HG02759 (cell line): ENCODE results near the gene ACSBG1.

Experiments used
- ATAC-seq: cut with Tn5 transposase; IDR thresholded peaks from one replicate; pipeline ENCODE4 v1.9.1; 2021; ENCODE audit warnings: mild to moderate bottlenecking, moderate library complexity; ENCODE audit not compliant: unreplicated experiment

Gene ACSBG1

GRCh38 chr15:78204351-78205309 is 29.7 kb downstream of the ACSBG1 start:
- no peak for ATAC-seq

GRCh38 chr15:78203346-78204225 is 30.8 kb downstream of the ACSBG1 start:
- no peak for ATAC-seq

- no peak for ATAC-seq
Observed at GRCh38 chr15:78201281-78202190, 32.8 kb downstream of the ACSBG1 start.

- ATAC-seq, result no peak
Observed at GRCh38 chr15:78200276-78200930, 34.0 kb downstream of the ACSBG1 start.

GRCh38 chr15:78197632-78198031 is 36.7 kb downstream of the ACSBG1 start:
- no peak for ATAC-seq

- ATAC-seq, result peak; percentile 54
Observed at GRCh38 chr15:78195735-78196201, 38.6 kb downstream of the ACSBG1 start.

GRCh38 chr15:78194568-78194925 is 39.8 kb downstream of the ACSBG1 start:
- ATAC-seq, result no peak

- ATAC-seq, result no peak
Observed at GRCh38 chr15:78193731-78194567, 40.4 kb downstream of the ACSBG1 start.

GRCh38 chr15:78192826-78193594 is 41.4 kb downstream of the ACSBG1 start:
- no peak for ATAC-seq

GRCh38 chr15:78182821-78183220 is 51.5 kb downstream of the ACSBG1 start:
- no peak for ATAC-seq

GRCh38 chr15:78182336-78182700 is 52.0 kb downstream of the ACSBG1 start:
- ATAC-seq, result no peak

GRCh38 chr15:78179906-78180305 is 54.5 kb downstream of the ACSBG1 start:
- no peak for ATAC-seq

GRCh38 chr15:78179286-78179840 is 55.0 kb downstream of the ACSBG1 start:
- ATAC-seq, result no peak

- ATAC-seq, result no peak
Observed at GRCh38 chr15:78178064-78178463, 56.3 kb downstream of the ACSBG1 start.

- no peak for ATAC-seq
Observed at GRCh38 chr15:78177447-78177873, 56.9 kb downstream of the ACSBG1 start.

- ATAC-seq, result no peak
Observed at GRCh38 chr15:78175330-78175729, 59.0 kb downstream of the ACSBG1 start.

GRCh38 chr15:78174401-78174800 is 60.0 kb downstream of the ACSBG1 start:
- peak; percentile 41 for ATAC-seq

GRCh38 chr15:78171864-78172472 is 62.4 kb downstream of the ACSBG1 start:
- no peak for ATAC-seq
